ENCODE results near the gene GLIPR1L2.

Gene GLIPR1L2

DNA sequence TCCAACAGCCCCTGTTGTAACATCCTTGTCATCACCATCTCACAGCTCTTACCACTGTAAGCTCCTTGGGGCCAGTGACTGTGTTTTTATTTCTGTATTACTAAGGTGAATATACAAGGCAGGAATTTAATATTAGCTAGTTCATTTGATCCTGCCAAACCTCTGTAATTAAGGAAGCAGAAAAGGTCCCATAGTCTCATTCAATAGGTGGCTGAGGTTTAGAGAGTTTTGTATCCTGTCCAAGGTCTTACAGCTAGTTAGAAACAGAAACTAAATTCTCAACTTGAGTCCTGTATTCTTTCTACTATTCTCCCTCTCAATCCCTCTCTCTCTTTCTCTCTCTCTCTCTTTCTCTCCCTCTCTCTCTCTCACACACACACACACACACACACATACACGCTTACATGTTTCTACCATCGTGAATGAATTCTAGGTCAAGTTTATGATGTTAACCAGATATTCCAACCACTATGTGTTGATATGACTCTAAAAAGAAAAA lies 89.1 kb downstream of the GLIPR1L2 start:
- DNase-seq: no peak

DNA sequence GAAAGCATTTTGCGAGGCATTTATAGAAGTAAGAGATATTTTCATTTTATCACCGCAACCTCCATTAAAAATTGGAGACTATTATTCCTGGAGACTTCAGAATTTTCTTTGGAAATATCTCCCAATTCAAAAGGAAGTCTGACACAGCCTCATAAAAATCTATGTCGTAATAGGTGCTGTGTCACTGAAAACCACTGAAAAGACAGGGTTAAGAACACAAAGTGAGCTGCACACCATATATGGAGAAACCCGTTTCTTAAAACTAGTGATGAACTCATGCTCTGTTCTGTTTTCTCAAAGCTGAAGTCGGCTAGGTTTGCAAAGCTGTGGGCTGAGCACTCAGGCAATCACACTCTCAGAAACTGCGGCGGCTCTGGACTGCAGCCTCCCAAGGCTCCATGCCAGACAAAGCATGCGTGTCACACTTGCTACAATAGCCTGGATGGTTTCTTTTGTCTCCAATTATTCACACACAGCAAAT lies 89.6 kb downstream of the GLIPR1L2 start, which contains the start of gene GLIPR1:
Gene GLIPR1 (plus strand): TSS at position 287 of the 481 bp plus-strand sequence. CDS start 126 bp downstream, at position 413.
- peak; percentile 70 to 76 for DNase-seq

DNA sequence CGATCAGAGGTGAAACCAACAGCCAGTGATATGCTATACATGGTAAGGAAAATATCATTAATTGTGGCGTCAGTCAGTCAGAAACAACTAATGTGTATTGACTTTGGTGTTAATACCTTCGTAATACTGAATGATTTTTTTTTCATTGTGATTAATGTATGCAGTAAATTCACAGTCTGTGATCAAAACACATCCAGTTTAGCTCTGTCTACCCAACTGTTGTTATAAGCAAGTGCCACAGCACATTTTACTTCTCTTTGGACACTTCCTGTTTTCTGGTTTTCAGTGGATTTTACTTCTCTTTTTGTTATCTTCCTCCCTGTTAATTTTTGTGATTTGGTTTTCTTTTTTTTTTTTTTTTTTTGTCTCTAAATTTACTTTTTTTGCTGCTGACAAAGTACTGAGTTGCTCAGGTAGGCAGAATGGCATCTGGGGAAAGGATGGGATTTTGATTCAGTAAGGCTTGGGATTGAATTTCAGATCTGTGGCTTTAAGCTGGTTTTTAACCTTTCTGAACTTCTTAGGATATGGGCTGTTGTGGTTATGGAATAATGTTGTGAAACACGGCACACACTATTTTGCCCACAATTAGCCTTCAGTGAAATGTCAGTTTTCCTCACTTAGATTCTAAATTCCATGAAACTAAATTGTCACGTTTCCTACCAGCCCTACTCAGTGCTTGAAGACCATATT lies 90.3 kb downstream of the GLIPR1L2 start:
- DNase-seq: no peak

DNA sequence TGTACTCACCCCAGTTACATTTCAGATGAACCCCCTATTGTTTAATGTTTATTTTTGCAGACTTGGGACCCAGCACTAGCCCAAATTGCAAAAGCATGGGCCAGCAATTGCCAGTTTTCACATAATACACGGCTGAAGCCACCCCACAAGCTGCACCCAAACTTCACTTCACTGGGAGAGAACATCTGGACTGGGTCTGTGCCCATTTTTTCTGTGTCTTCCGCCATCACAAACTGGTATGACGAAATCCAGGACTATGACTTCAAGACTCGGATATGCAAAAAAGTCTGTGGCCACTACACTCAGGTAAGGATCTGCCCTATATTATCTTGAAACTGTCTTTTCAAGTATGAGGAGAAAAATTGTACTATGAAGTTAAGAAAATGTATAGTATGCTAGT lies 90.9 kb downstream of the GLIPR1L2 start:
- DNase-seq: no peak

Measured in stimulated activated CD4-positive, alpha-beta T cell treated with anti-CD3 and anti-CD28 coated beads, Interleukin-2, amount 100 ng/mL, for 24 hours (primary cell).